GM13976 (cell line): ENCODE results near the gene ARHGAP28.
"Not testable (repeated sequence)": the region's sequence is repeated elsewhere in the genome, so short reads cannot be mapped to it uniquely, and the experiment has no call there.

Experiments used
- DNase-seq: peaks from one replicate; pipeline ENCODE4 v3.0.0; 2012; ENCODE audit warnings: low spot score
- CTCF ChIP-seq: IDR thresholded peaks from 2 replicates; pipeline ENCODE4 v1.5.1; 2012; ENCODE audit warnings: borderline replicate concordance, mild to moderate bottlenecking; ENCODE audit not compliant: insufficient read depth; ENCODE audit errors: extremely low read depth, missing control alignments, control extremely low read depth
- in situ Hi-C: fragments of 300-500 bp; cut with MboI; formaldehyde crosslinking; loops from one replicate; pipeline ENCODE4 v1.12.0; 2022; ENCODE audit warnings: low sequenced_read_pairs, mixed read lengths, inconsistent platforms; ENCODE audit not compliant: unreplicated experiment

ARHGAP28 gene

GRCh38 chr18:6797171-6797570, 67.7 kb downstream of the ARHGAP28 start:
- no peak for DNase-seq

GRCh38 chr18:6798896-6799295, 69.4 kb downstream of the ARHGAP28 start:
- TF ChIP-seq CTCF, result no peak
- in situ Hi-C loops, result no loop called here
- DNase-seq, result no peak

More at GRCh38 chr18:6797171-6797570, 67.7 kb downstream of the ARHGAP28 start:
- in situ Hi-C loops, result no loop called here
- TF ChIP-seq CTCF, result no peak

- in situ Hi-C loops, DNase-seq: not testable (repeated sequence)
Observed at GRCh38 chr18:6800309-6800708, 70.8 kb downstream of the ARHGAP28 start.

GRCh38 chr18:6807515-6808257, 78.2 kb downstream of the ARHGAP28 start:
- no peak for TF ChIP-seq CTCF
- DNase-seq, result no peak
- in situ Hi-C loops, result no loop called here

GRCh38 chr18:6810191-6810590, 80.7 kb downstream of the ARHGAP28 start:
- TF ChIP-seq CTCF, result no peak
- no peak for DNase-seq
- in situ Hi-C loops, result no loop called here

GRCh38 chr18:6811816-6812215, 82.3 kb downstream of the ARHGAP28 start:
- in situ Hi-C loops, result no loop called here
- no peak for TF ChIP-seq CTCF
- no peak for DNase-seq

- no peak for TF ChIP-seq CTCF
- no peak for DNase-seq
- in situ Hi-C loops, result no loop called here
Observed at GRCh38 chr18:6814882-6815425, 85.4 kb downstream of the ARHGAP28 start.
